NT2/D1 (cell line): ENCODE data around the gene FOXJ2.

Experiments used
- DNase-seq: peaks from one replicate; pipeline ENCODE4 v3.0.0-alpha.2; 2011; ENCODE audit warnings: low read depth, low spot score
- H3K27me3 ChIP-seq: 2 replicates; pipeline ENCODE4 v1.6.0; 2011; ENCODE audit warnings: mild to moderate bottlenecking; ENCODE audit not compliant: insufficient read length, insufficient read depth
- H3K36me3 ChIP-seq: 2 replicates; pipeline ENCODE4 v1.6.1; 2011; ENCODE audit warnings: mild to moderate bottlenecking, low read length, mixed read lengths; ENCODE audit not compliant: insufficient read depth, insufficient read length
- H3K4me1 ChIP-seq: 2 replicates; pipeline ENCODE4 v1.5.1; 2011; ENCODE audit not compliant: insufficient read depth, insufficient read length
- H3K4me3 ChIP-seq: 2 replicates; pipeline ENCODE4 v1.5.1; 2011; ENCODE audit warnings: low read depth; ENCODE audit not compliant: insufficient read length
- H3K9ac ChIP-seq: 2 replicates; pipeline ENCODE4 v1.6.0; 2011; ENCODE audit warnings: low read depth; ENCODE audit not compliant: insufficient read length
- H3K9me3 ChIP-seq: 2 replicates; pipeline ENCODE4 v1.5.1; 2011; ENCODE audit warnings: mild to moderate bottlenecking, low read length; ENCODE audit not compliant: insufficient read depth
- SUZ12 ChIP-seq: IDR thresholded peaks from 2 replicates; pipeline ENCODE4 v1.6.1; 2011; ENCODE audit not compliant: insufficient read length, insufficient read depth; ENCODE audit errors: extremely low read depth
- YY1 ChIP-seq: IDR thresholded peaks from 2 replicates; pipeline ENCODE4 v1.6.1; 2011; ENCODE audit not compliant: insufficient read length, insufficient read depth
- ZNF274 ChIP-seq: IDR thresholded peaks from 2 replicates; pipeline ENCODE4 v1.6.1; 2011; ENCODE audit warnings: mild to moderate bottlenecking, low read depth, low read length

FOXJ2 gene

GRCh38 chr12:8040791-8041190 is 8.3 kb downstream of the FOXJ2 start:
- H3K9me3 ChIP-seq, result no peaks in the 10 kb centered on the region
- TF ChIP-seq YY1 (no peak), SUZ12 (no peak), ZNF274 (no peak)
- H3K4me3 ChIP-seq, result no peak overlapping the region
- no peaks in the 10 kb centered on the region for H3K27me3 ChIP-seq
- peaks cover 64% of the 10 kb centered on the region for H3K36me3 ChIP-seq
- H3K4me1 ChIP-seq, result peaks cover 25% of the 10 kb centered on the region
- no peak overlapping the region for H3K9ac ChIP-seq
- no peak for DNase-seq

GRCh38 chr12:8045952-8046944 is 13.7 kb downstream of the FOXJ2 start:
- no peak overlapping the region for H3K4me3 ChIP-seq
- DNase-seq, result peak; percentile 95
- H3K36me3 ChIP-seq, result peaks cover 87% of the 10 kb centered on the region

GRCh38 chr12:8047842-8048241 is 15.3 kb downstream of the FOXJ2 start:
- Histone ChIP-seq H3K4me3 (no peak overlapping the region), H3K9me3 (no peaks in the 10 kb centered on the region), H3K4me1 (no peaks in the 10 kb centered on the region), H3K36me3 (peaks cover 83% of the 10 kb centered on the region), H3K27me3 (no peaks in the 10 kb centered on the region), H3K9ac (no peak overlapping the region)
- no peak for DNase-seq
- TF ChIP-seq YY1, result no peak
- no peak for TF ChIP-seq ZNF274
- no peak for TF ChIP-seq SUZ12

More at GRCh38 chr12:8045952-8046944, 13.7 kb downstream of the FOXJ2 start:
- Histone ChIP-seq H3K4me1 (no peaks in the 10 kb centered on the region), H3K9me3 (no peaks in the 10 kb centered on the region), H3K9ac (no peak overlapping the region), H3K27me3 (no peaks in the 10 kb centered on the region)
- no peak for TF ChIP-seq ZNF274
- no peak for TF ChIP-seq YY1
- TF ChIP-seq SUZ12, result no peak

GRCh38 chr12:8048906-8049305 is 16.4 kb downstream of the FOXJ2 start:
- Histone ChIP-seq H3K4me1 (no peaks in the 10 kb centered on the region), H3K36me3 (peaks cover 84% of the 10 kb centered on the region), H3K4me3 (no peak overlapping the region), H3K27me3 (no peaks in the 10 kb centered on the region), H3K9ac (no peak overlapping the region), H3K9me3 (no peaks in the 10 kb centered on the region)
- TF ChIP-seq ZNF274, result no peak
- no peak for TF ChIP-seq YY1
- no peak for TF ChIP-seq SUZ12
- no peak for DNase-seq

GRCh38 chr12:8050600-8051250 is 18.2 kb downstream of the FOXJ2 start:
- Histone ChIP-seq H3K4me1 (no peaks in the 10 kb centered on the region), H3K27me3 (no peaks in the 10 kb centered on the region), H3K4me3 (no peak overlapping the region), H3K9ac (no peak overlapping the region), H3K9me3 (no peaks in the 10 kb centered on the region), H3K36me3 (peaks cover 85% of the 10 kb centered on the region)
- DNase-seq, result no peak
- TF ChIP-seq ZNF274 (no peak), YY1 (no peak), SUZ12 (no peak)

GRCh38 chr12:8052679-8053078 is 20.2 kb downstream of the FOXJ2 start:
- DNase-seq, result no peak
- Histone ChIP-seq H3K9ac (no peak overlapping the region), H3K27me3 (no peaks in the 10 kb centered on the region), H3K9me3 (no peaks in the 10 kb centered on the region), H3K4me3 (no peak overlapping the region), H3K4me1 (no peaks in the 10 kb centered on the region), H3K36me3 (peaks cover 68% of the 10 kb centered on the region)
- TF ChIP-seq ZNF274 (no peak), SUZ12 (no peak), YY1 (no peak)

GRCh38 chr12:8054816-8055215 is 22.3 kb downstream of the FOXJ2 start:
- Histone ChIP-seq H3K4me1 (peaks cover 7% of the 10 kb centered on the region), H3K9me3 (no peaks in the 10 kb centered on the region)

More at GRCh38 chr12:8054816-8055215, 22.3 kb downstream of the FOXJ2 start:
- no peak overlapping the region for H3K4me3 ChIP-seq
- DNase-seq, result no peak
- no peak overlapping the region for H3K9ac ChIP-seq
- H3K27me3 ChIP-seq, result no peaks in the 10 kb centered on the region
- TF ChIP-seq ZNF274 (no peak), SUZ12 (no peak), YY1 (no peak)
- peaks cover 47% of the 10 kb centered on the region for H3K36me3 ChIP-seq
